Measurements from ENCODE around the gene TANK.
"Not testable (repeated sequence)": the region's sequence is repeated elsewhere in the genome, so short reads cannot be mapped to it uniquely, and the experiment has no call there.

The TANK gene

DNA sequence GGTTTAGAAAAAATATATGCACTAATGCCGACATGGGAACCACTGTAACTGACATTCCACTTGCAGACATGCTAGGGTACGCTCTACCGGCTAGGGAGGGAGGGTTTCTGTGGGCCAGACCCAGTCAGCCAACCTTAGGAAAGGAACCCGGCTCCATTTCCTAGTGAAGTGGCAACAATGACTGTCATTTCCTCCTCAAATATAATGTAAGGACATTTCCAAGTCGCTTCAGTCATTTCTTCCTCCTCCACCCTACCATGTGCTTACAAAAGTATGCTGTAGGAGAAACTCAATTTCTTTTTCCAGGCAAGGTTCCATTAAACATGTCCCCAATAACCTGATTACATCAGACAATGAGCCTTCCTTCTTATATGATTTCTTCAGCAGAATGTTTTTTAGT is 83.7 kb downstream of the TANK start:
- TF ChIP-seq, protein P1, sequence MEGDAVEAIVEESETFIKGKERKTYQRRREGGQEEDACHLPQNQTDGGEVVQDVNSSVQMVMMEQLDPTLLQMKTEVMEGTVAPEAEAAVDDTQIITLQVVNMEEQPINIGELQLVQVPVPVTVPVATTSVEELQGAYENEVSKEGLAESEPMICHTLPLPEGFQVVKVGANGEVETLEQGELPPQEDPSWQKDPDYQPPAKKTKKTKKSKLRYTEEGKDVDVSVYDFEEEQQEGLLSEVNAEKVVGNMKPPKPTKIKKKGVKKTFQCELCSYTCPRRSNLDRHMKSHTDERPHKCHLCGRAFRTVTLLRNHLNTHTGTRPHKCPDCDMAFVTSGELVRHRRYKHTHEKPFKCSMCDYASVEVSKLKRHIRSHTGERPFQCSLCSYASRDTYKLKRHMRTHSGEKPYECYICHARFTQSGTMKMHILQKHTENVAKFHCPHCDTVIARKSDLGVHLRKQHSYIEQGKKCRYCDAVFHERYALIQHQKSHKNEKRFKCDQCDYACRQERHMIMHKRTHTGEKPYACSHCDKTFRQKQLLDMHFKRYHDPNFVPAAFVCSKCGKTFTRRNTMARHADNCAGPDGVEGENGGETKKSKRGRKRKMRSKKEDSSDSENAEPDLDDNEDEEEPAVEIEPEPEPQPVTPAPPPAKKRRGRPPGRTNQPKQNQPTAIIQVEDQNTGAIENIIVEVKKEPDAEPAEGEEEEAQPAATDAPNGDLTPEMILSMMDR (conservative IDR thresholded peaks at IDR 0.05; ENCODE audit: low read depth, low read length), result no peak
- Histone ChIP-seq H3K4me3 (IDR thresholded peaks at IDR 0.05; ENCODE audit: insufficient read depth, low read depth, low read length) (no peak overlapping the region), H3K4me2 (no peak overlapping the region), H3K79me2 (ENCODE audit: insufficient read depth, low read depth) (no peaks in the 10 kb centered on the region), H3K27me3 (ENCODE audit: insufficient read depth, low read depth) (no peaks in the 10 kb centered on the region), H3K27ac (no peak overlapping the region), H4K20me1 (ENCODE audit: insufficient read depth) (no peaks in the 10 kb centered on the region), H3K4me1 (ENCODE audit: low read depth, poor library complexity, severe bottlenecking) (no peaks in the 10 kb centered on the region), H2AFZ (ENCODE audit: low read depth) (no peak overlapping the region), H3K9ac (no peak overlapping the region), H3K36me3 (ENCODE audit: insufficient read depth) (no peaks in the 10 kb centered on the region)

DNA sequence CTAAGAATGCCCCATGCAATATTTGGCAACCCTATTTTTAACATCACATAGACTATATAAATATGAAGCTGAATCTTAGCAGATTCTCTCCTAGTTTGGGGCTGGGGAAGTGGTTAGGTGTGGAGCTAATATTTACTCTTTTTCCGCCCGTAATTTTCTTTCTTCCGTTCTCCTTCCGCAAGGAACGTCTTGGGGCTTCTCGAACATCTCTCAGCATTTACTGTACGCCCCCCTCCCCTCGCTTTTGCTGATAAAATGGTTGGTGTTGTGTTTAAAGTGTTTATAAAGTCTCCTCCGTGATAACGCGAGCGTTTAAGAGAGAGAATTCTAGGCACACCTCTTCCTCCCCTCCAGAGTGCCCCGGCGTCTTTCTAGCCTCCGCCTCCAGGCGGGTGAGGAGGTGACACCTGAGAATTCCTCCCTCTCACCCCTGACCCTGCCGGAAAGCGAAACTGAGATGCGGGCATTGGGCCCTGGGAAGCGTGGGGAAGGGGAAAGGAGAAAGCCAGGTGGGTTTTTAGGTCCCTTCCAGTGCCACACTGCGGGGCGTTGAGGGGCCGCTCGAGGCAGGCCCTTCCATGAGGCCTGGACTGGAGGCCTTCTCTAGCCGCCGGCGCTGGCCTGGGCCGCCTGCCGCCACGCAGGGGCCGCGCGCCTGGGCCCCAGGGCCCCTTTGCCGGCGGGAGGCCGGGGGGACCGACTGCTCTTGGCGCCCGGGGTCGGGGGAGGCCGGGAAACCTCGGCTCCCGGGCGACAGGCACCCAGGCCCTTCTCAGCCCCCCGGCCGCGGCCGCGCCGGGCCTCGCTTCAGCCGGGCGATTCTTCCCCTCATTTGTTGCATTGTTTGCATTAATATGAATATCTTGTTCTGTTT is 84.4 kb downstream of the TANK start:
- H3K79me2 ChIP-seq (ENCODE audit: insufficient read depth, low read depth); H3K4me2 ChIP-seq; H3K36me3 ChIP-seq (ENCODE audit: insufficient read depth); H3K27me3 ChIP-seq (ENCODE audit: insufficient read depth, low read depth); H3K4me3 ChIP-seq (IDR thresholded peaks at IDR 0.05; ENCODE audit: insufficient read depth, low read depth, low read length); H3K27ac ChIP-seq; H4K20me1 ChIP-seq (ENCODE audit: insufficient read depth); H3K9ac ChIP-seq; H3K4me1 ChIP-seq (ENCODE audit: low read depth, poor library complexity, severe bottlenecking); H2AFZ ChIP-seq (ENCODE audit: low read depth): not testable (repeated sequence)

DNA sequence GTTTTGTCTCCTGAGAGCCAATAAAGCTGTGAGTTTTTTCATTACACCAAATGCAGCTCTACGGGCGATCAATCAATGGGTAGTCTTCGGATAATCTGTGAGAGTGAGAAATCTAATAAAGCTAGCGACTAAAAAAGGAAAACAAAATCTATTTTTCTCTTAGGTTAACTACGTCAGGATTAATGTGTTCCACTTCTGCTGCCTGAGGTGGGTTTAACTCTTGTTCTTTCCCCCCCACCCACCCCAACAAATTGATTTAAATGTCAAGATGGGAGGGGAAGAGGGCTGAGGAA is 85.0 kb downstream of the TANK start:
- Histone ChIP-seq H3K79me2 (ENCODE audit: insufficient read depth, low read depth) (no peaks in the 10 kb centered on the region), H4K20me1 (ENCODE audit: insufficient read depth) (no peaks in the 10 kb centered on the region), H3K27me3 (ENCODE audit: insufficient read depth, low read depth) (no peaks in the 10 kb centered on the region), H2AFZ (ENCODE audit: low read depth) (no peak overlapping the region), H3K27ac (no peak overlapping the region), H3K4me1 (ENCODE audit: low read depth, poor library complexity, severe bottlenecking) (no peaks in the 10 kb centered on the region), H3K4me2 (no peak overlapping the region), H3K4me3 (IDR thresholded peaks at IDR 0.05; ENCODE audit: insufficient read depth, low read depth, low read length) (no peak overlapping the region), H3K36me3 (ENCODE audit: insufficient read depth) (no peaks in the 10 kb centered on the region), H3K9ac (no peak overlapping the region)
- TF ChIP-seq, protein P1 (conservative IDR thresholded peaks at IDR 0.05; ENCODE audit: low read depth, low read length), result no peak

DNA sequence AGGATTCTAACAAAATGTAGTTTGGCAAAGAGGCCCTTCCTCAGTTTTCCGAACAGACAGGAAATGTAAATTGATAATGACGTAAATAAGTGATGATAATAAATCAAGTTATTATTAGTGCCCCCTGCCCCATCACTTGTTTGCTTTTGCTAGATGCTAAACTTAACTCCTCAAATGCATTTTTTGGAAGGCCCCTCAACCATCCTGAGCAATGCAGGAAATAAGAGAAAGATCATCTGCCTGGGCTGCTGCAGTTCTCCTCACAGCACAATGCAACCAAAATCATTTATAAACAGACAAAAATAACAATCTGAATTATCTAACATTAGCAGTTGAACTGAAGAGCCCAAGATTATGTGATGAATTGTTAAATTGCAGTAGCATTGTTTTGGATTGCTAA is 85.4 kb downstream of the TANK start:
- no peaks in the 10 kb centered on the region for H3K4me1 ChIP-seq (ENCODE audit: low read depth, poor library complexity, severe bottlenecking)
- H3K4me2 ChIP-seq, result no peak overlapping the region
- no peaks in the 10 kb centered on the region for H3K79me2 ChIP-seq (ENCODE audit: insufficient read depth, low read depth)
- no peaks in the 10 kb centered on the region for H3K36me3 ChIP-seq (ENCODE audit: insufficient read depth)
- no peaks in the 10 kb centered on the region for H3K27me3 ChIP-seq (ENCODE audit: insufficient read depth, low read depth)
- H3K4me3 ChIP-seq (IDR thresholded peaks at IDR 0.05; ENCODE audit: insufficient read depth, low read depth, low read length), result no peak overlapping the region
- no peak overlapping the region for H3K9ac ChIP-seq
- H4K20me1 ChIP-seq (ENCODE audit: insufficient read depth), result no peaks in the 10 kb centered on the region
- H2AFZ ChIP-seq (ENCODE audit: low read depth), result no peak overlapping the region
- no peak overlapping the region for H3K27ac ChIP-seq
- TF ChIP-seq, protein P1 (conservative IDR thresholded peaks at IDR 0.05; ENCODE audit: low read depth, low read length), result no peak

DNA sequence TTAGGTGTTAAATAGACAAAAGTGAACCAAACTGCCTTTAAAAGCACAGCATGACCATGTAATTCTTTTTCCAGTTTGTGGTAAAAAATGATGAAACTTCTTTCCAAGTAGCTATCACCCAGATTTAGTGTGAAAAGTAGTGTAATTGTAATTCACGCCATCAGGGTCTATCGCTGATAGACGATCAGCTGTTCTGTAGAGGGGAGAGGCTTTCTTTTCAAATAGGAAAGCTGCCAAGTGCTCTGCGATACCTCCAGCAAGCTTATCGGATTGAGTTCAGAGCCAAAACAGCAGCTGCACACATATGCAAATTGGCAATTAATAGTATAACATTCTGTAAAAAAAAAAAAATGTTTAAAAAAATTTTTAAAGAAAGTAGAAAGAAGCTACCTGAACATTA is 86.1 kb downstream of the TANK start:
- Histone ChIP-seq H3K4me2 (no peak overlapping the region), H2AFZ (ENCODE audit: low read depth) (no peak overlapping the region), H3K9ac (no peak overlapping the region), H4K20me1 (ENCODE audit: insufficient read depth) (no peaks in the 10 kb centered on the region), H3K4me1 (ENCODE audit: low read depth, poor library complexity, severe bottlenecking) (no peaks in the 10 kb centered on the region), H3K27me3 (ENCODE audit: insufficient read depth, low read depth) (no peaks in the 10 kb centered on the region), H3K36me3 (ENCODE audit: insufficient read depth) (no peaks in the 10 kb centered on the region), H3K4me3 (IDR thresholded peaks at IDR 0.05; ENCODE audit: insufficient read depth, low read depth, low read length) (no peak overlapping the region), H3K79me2 (ENCODE audit: insufficient read depth, low read depth) (no peaks in the 10 kb centered on the region), H3K27ac (no peak overlapping the region)
- TF ChIP-seq, protein P1 (conservative IDR thresholded peaks at IDR 0.05; ENCODE audit: low read depth, low read length), result no peak
